Esophagus muscularis mucosa (tissue), 3 donors: ENCODE results near the gene DERL2.

Source experiments
- CTCF ChIP-seq, 3 experiments: fragments of 200-600 bp in 2 of 3; fragments of 450-650 bp in 1 of 3; sonication (generic) in 2 of 3; IDR thresholded peaks; one replicate each; pipeline ENCODE4 v1.5.1; 2017 to 2019; ENCODE audit warnings: antibody characterized with exemption in 3 of 3, mild to moderate bottlenecking in 2 of 3, moderate library complexity in 1 of 3
- POLR2A ChIP-seq: fragments of 450-650 bp; IDR thresholded peaks from one replicate; pipeline ENCODE4 v1.6.1; 2017; ENCODE audit warnings: antibody characterized with exemption, moderate library complexity, mild to moderate bottlenecking, low read depth
- POLR2AphosphoS5 ChIP-seq, 2 donors: sonication (generic); formaldehyde crosslinking; IDR thresholded peaks; one replicate each; pipeline ENCODE4 v1.6.1; 2017; ENCODE audit warnings: antibody characterized with exemption in 2 of 2

DNA sequence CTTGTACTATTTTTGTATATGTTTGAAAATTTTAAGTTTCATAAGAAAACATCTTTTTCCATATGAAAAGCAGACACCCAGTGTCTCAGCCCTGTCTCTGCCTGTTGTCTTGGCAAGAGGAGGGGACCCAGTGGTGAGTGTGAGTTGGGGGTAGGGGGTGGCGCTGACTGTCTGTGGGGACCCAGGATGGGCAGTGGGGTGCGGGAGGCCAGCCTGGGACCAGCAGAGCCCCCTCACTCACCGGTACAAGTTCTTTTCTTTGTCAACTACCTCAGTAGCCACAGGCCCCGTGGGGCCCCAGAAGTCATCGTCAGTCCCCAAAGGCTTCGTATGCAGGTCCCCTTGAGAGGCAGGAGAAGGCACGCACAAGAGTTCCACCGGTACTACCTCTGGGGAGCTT, 46.6 kb upstream of the DERL2 start:
- TF ChIP-seq CTCF (IDR thresholded peaks at IDR 0.05) (no peak), POLR2AphosphoS5 (IDR thresholded peaks at IDR 0.05) (no peak), POLR2A (no peak)
